Keratinocyte (primary cell): ENCODE measurements around the gene NBEA. TPM values are rescaled to one million over a fixed set of nuclear protein-coding genes. Genes with fewer than 3 reads are reported as not detected.

ENCODE experiments used
- DNase-seq: peaks from one replicate; pipeline ENCODE4 v3.0.0-alpha.2; 2011; ENCODE audit warnings: low read depth, missing footprints, low spot score
- FAIRE-seq: peaks from 2 replicates; lab custom pipeline; 2011; peaks lifted over from hg19 to GRCh38; lab: Jason Lieb, UNC
- H2AFZ ChIP-seq: 2 replicates; pipeline ENCODE4 v1.6.0; 2012; ENCODE audit warnings: low read length, control low read depth, inconsistent platforms; ENCODE audit not compliant: control insufficient read depth
- H3K27ac ChIP-seq: 2 replicates; pipeline ENCODE4 v1.5.1; 2011; ENCODE audit warnings: low read length; ENCODE audit not compliant: control insufficient read depth, insufficient read depth
- H3K27me3 ChIP-seq: 3 replicates; pipeline ENCODE4 v1.6.0; 2011; ENCODE audit warnings: low read length; ENCODE audit not compliant: control insufficient read depth, insufficient read depth; ENCODE audit errors: extremely low read depth
- H3K36me3 ChIP-seq, 2 experiments: 2 replicates in 1 of 2; 3 replicates in 1 of 2; pipeline ENCODE4 v1.5.1; 2011; ENCODE audit warnings: low read length in 2 of 2, mild to moderate bottlenecking in 1 of 2; ENCODE audit not compliant: control insufficient read depth in 2 of 2, insufficient read depth in 2 of 2; ENCODE audit errors: extremely low read depth in 1 of 2
- H3K4me1 ChIP-seq: 3 replicates; pipeline ENCODE4 v1.5.1; 2011; ENCODE audit warnings: low read length; ENCODE audit not compliant: control insufficient read depth, insufficient read depth; ENCODE audit errors: extremely low read depth
- H3K4me2 ChIP-seq: 3 replicates; pipeline ENCODE4 v1.6.0; 2011; ENCODE audit warnings: low read depth, low read length; ENCODE audit not compliant: control insufficient read depth, insufficient read depth; ENCODE audit errors: extremely low read depth
- H3K4me3 ChIP-seq, 3 experiments: fragments of 200-600 bp in 1 of 3; sonication (generic) in 1 of 3; 2 replicates in 2 of 3; 3 replicates in 1 of 3; pipeline ENCODE4 v1.5.1; 2011 to 2016; ENCODE audit warnings: low read length in 3 of 3, mild to moderate bottlenecking in 3 of 3, control low read depth in 2 of 3, inconsistent platforms in 1 of 3, low read depth in 1 of 3, mixed read lengths in 1 of 3, mixed run types in 1 of 3, moderate library complexity in 1 of 3; ENCODE audit not compliant: control insufficient read depth in 2 of 3, insufficient read depth in 2 of 3; ENCODE audit errors: extremely low read depth in 1 of 3
- H3K79me2 ChIP-seq: 2 replicates; pipeline ENCODE4 v1.6.0; 2012; ENCODE audit warnings: low read length; ENCODE audit not compliant: control insufficient read depth, insufficient read depth
- H3K9ac ChIP-seq: 3 replicates; pipeline ENCODE4 v1.6.0; 2011; ENCODE audit warnings: low read length; ENCODE audit not compliant: control insufficient read depth, insufficient read depth; ENCODE audit errors: extremely low read depth
- H3K9me1 ChIP-seq: 3 replicates; pipeline ENCODE4 v1.6.0; 2011; ENCODE audit warnings: low read length; ENCODE audit not compliant: control insufficient read depth, insufficient read depth; ENCODE audit errors: extremely low read depth
- H3K9me3 ChIP-seq: 2 replicates; pipeline ENCODE4 v1.5.1; 2012; ENCODE audit warnings: low read depth, low read length; ENCODE audit not compliant: control insufficient read depth
- H4K20me1 ChIP-seq: 3 replicates; pipeline ENCODE4 v1.6.0; 2011; ENCODE audit warnings: low read length; ENCODE audit not compliant: control insufficient read depth, insufficient read depth; ENCODE audit errors: extremely low read depth
- EZH2 ChIP-seq: IDR thresholded peaks from one replicate; pipeline ENCODE4 v1.6.1; 2012; ENCODE audit warnings: inconsistent platforms, mild to moderate bottlenecking, low read length, moderate library complexity
- dilution Hi-C: fragments of 300-500 bp; cut with MboI; formaldehyde crosslinking; loops from one replicate; pipeline ENCODE4 v1.7.0; 2020; ENCODE audit warnings: low sequenced_read_pairs; ENCODE audit not compliant: extremely low pct_ligation_motif_present
- polyA plus RNA-seq, 5 experiments: library from polyadenylated mRNA; depleted of rRNA in 3 of 5; stranded (reverse) in 3 of 5; stranded (forward) in 1 of 5; unstranded in 1 of 5; fragments of >200 nt; gene quantifications; 1 replicate in 1 of 5; 2 replicates in 3 of 5; 3 replicates in 1 of 5; pipeline versions ENCODE4 v1.2.1 to v1.2.3, GENCODE V29; 2011 to 2012; ENCODE audit warnings: missing spikeins in 2 of 5, low read depth in 1 of 5, low replicate concordance in 1 of 5
- TF ChIP-seq, protein P1 (sequence below), 3 experiments: IDR thresholded peaks in 1 of 3; conservative IDR thresholded peaks in 1 of 3; optimal IDR thresholded peaks in 1 of 3; 2 replicates in 2 of 3; 3 replicates in 1 of 3; pipeline versions ENCODE3 to v1.5.1; 2011; ENCODE audit warnings: low read length in 3 of 3, mild to moderate bottlenecking in 3 of 3, moderate library complexity in 2 of 3, control low read depth in 1 of 3, inconsistent platforms in 1 of 3; ENCODE audit not compliant: insufficient read depth in 2 of 3; ENCODE audit errors: extremely low read depth in 1 of 3

The NBEA gene
- polyA plus RNA-seq, 1 donor (not counting 4 experiments of a cell fraction or from before 2014, with no cell fraction given), result 0.05 TPM

DNA sequence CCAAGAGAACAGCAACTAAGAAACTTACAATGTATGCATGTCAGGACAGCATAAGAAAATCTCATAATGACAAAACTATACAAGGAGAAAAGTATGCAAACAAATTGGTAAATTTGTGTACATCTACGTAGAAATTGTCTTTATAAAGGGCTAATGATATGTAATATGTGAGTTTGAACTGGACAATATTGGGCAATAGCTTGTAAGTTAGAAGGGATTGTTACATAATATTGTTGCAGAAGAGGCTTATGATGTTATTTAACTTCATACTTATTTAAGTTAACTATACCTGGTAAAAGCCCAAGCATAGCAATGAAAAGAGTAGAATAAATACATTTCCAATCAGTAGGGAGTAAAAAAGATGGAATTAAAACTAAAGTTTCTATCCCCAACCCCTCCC lies 400.4 kb downstream of the NBEA start:
- Histone ChIP-seq H3K4me2 (no peak overlapping the region), H3K27me3 (no peaks in the 10 kb centered on the region), H3K9me3 (no peaks in the 10 kb centered on the region), H3K79me2 (no peaks in the 10 kb centered on the region), H3K4me1 (no peaks in the 10 kb centered on the region), H3K9me1 (no peaks in the 10 kb centered on the region), H2AFZ (no peak overlapping the region), H3K4me3 (no peak overlapping the region), H3K9ac (no peak overlapping the region), H3K36me3 (no peaks in the 10 kb centered on the region), H3K27ac (no peak overlapping the region), H4K20me1 (no peaks in the 10 kb centered on the region)
- no peak for FAIRE-seq
- DNase-seq, result no peak
- TF ChIP-seq EZH2, result no peak
- TF ChIP-seq, protein P1, sequence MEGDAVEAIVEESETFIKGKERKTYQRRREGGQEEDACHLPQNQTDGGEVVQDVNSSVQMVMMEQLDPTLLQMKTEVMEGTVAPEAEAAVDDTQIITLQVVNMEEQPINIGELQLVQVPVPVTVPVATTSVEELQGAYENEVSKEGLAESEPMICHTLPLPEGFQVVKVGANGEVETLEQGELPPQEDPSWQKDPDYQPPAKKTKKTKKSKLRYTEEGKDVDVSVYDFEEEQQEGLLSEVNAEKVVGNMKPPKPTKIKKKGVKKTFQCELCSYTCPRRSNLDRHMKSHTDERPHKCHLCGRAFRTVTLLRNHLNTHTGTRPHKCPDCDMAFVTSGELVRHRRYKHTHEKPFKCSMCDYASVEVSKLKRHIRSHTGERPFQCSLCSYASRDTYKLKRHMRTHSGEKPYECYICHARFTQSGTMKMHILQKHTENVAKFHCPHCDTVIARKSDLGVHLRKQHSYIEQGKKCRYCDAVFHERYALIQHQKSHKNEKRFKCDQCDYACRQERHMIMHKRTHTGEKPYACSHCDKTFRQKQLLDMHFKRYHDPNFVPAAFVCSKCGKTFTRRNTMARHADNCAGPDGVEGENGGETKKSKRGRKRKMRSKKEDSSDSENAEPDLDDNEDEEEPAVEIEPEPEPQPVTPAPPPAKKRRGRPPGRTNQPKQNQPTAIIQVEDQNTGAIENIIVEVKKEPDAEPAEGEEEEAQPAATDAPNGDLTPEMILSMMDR (optimal IDR thresholded peaks at IDR 0.05 in 1 of 3, IDR thresholded peaks at IDR 0.05 in 1 of 3, conservative IDR thresholded peaks at IDR 0.05 in 1 of 3; ENCODE audit: extremely low read depth in 1 of 3, insufficient read depth in 2 of 3, low read length in 3 of 3), result no peak
- dilution Hi-C loops, result no loop called here

DNA sequence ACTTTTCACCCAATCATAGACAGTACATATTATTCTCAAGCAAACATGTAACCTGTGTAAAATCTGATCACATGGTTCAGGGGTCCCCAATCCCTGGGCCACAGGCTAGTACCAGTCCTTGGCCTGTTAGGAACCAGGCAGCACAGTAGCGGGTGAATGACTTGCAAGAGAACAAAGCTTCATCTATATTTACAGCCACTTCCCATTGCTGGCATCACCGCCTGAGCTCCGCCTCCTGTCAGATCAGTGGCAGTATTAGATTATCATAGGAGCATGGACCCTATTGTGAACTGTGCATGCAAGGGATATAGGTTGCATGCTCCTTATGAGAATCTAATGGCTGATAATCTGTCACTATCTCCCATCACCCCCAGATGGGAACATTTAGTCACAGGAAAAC lies 401.3 kb downstream of the NBEA start:
- Histone ChIP-seq H2AFZ (no peak overlapping the region), H3K36me3 (no peaks in the 10 kb centered on the region), H4K20me1 (no peaks in the 10 kb centered on the region), H3K9me1 (no peaks in the 10 kb centered on the region), H3K27me3 (no peaks in the 10 kb centered on the region), H3K79me2 (no peaks in the 10 kb centered on the region), H3K4me2 (no peak overlapping the region), H3K9ac (no peak overlapping the region), H3K4me1 (no peaks in the 10 kb centered on the region), H3K9me3 (no peaks in the 10 kb centered on the region), H3K27ac (no peak overlapping the region), H3K4me3 (no peak overlapping the region)
- TF ChIP-seq EZH2, result no peak
- TF ChIP-seq, protein P1 (optimal IDR thresholded peaks at IDR 0.05 in 1 of 3, IDR thresholded peaks at IDR 0.05 in 1 of 3, conservative IDR thresholded peaks at IDR 0.05 in 1 of 3; ENCODE audit: extremely low read depth in 1 of 3, insufficient read depth in 2 of 3, low read length in 3 of 3), result no peak
- FAIRE-seq, result no peak
- no peak for DNase-seq
- dilution Hi-C loops, result no loop called here
